ENCODE data around the gene POU2AF1.

The POU2AF1 gene

GRCh38 chr11:111336062-111336461 is 43.0 kb downstream of the POU2AF1 start:
- DNase-seq = no peak
- no peaks in the 10 kb centered on the region for H3K36me3 Mint-ChIP-seq (ENCODE audit: low read depth)
- H3K27ac Mint-ChIP-seq = no peak overlapping the region
- no peaks in the 10 kb centered on the region for H3K4me1 Mint-ChIP-seq (ENCODE audit: low read depth)
- peaks cover 3% of the 10 kb centered on the region for H3K27me3 Mint-ChIP-seq
- peaks cover 7% of the 10 kb centered on the region for H3K9me3 Mint-ChIP-seq
- H3K4me3 Mint-ChIP-seq = no peak overlapping the region

- Mint-ChIP-seq H3K36me3 (ENCODE audit: low read depth) (no peaks in the 10 kb centered on the region), H3K9me3 (peaks cover 7% of the 10 kb centered on the region), H3K27me3 (peaks cover 3% of the 10 kb centered on the region), H3K4me3 (no peak overlapping the region), H3K4me1 (ENCODE audit: low read depth) (no peaks in the 10 kb centered on the region), H3K27ac (no peak overlapping the region)
- no peak for DNase-seq
These were observed 43.5 kb downstream of the POU2AF1 start for GRCh38 chr11:111335549-111335948.

GRCh38 chr11:111334532-111335502 is 44.3 kb downstream of the POU2AF1 start:
- no peaks in the 10 kb centered on the region for H3K36me3 Mint-ChIP-seq (ENCODE audit: low read depth)
- H3K4me1 Mint-ChIP-seq (ENCODE audit: low read depth) = no peaks in the 10 kb centered on the region
- no peaks in the 10 kb centered on the region for H3K27me3 Mint-ChIP-seq
- peaks cover 4% of the 10 kb centered on the region for H3K9me3 Mint-ChIP-seq
- H3K27ac Mint-ChIP-seq = no peak overlapping the region
- DNase-seq = no peak
- H3K4me3 Mint-ChIP-seq = no peak overlapping the region

- no peaks in the 10 kb centered on the region for H3K36me3 Mint-ChIP-seq (ENCODE audit: low read depth)
- DNase-seq = no peak
- no peaks in the 10 kb centered on the region for H3K4me1 Mint-ChIP-seq (ENCODE audit: low read depth)
- no peaks in the 10 kb centered on the region for H3K27me3 Mint-ChIP-seq
- no peaks in the 10 kb centered on the region for H3K9me3 Mint-ChIP-seq
- no peak overlapping the region for H3K4me3 Mint-ChIP-seq
- H3K27ac Mint-ChIP-seq = no peak overlapping the region
These were observed 47.2 kb downstream of the POU2AF1 start for GRCh38 chr11:111331711-111332479.

- Mint-ChIP-seq H3K4me1 (ENCODE audit: low read depth) (no peaks in the 10 kb centered on the region), H3K36me3 (ENCODE audit: low read depth) (no peaks in the 10 kb centered on the region), H3K4me3 (no peak overlapping the region), H3K27me3 (no peaks in the 10 kb centered on the region), H3K9me3 (no peaks in the 10 kb centered on the region), H3K27ac (no peak overlapping the region)
- no peak for DNase-seq
These were observed 48.7 kb downstream of the POU2AF1 start for GRCh38 chr11:111330234-111330893.

- no peak overlapping the region for H3K4me3 Mint-ChIP-seq
- DNase-seq = no peak
- no peaks in the 10 kb centered on the region for H3K9me3 Mint-ChIP-seq
- no peak overlapping the region for H3K27ac Mint-ChIP-seq
- no peaks in the 10 kb centered on the region for H3K27me3 Mint-ChIP-seq
- no peaks in the 10 kb centered on the region for H3K4me1 Mint-ChIP-seq (ENCODE audit: low read depth)
- H3K36me3 Mint-ChIP-seq (ENCODE audit: low read depth) = no peaks in the 10 kb centered on the region
These were observed 49.5 kb downstream of the POU2AF1 start for GRCh38 chr11:111329306-111330204.

- H3K9me3 Mint-ChIP-seq = no peaks in the 10 kb centered on the region
These were observed 51.0 kb downstream of the POU2AF1 start for GRCh38 chr11:111327908-111328624.

GRCh38 chr11:111326824-111327223 is 52.3 kb downstream of the POU2AF1 start:
- no peaks in the 10 kb centered on the region for H3K9me3 Mint-ChIP-seq

More at GRCh38 chr11:111327908-111328624, 51.0 kb downstream of the POU2AF1 start:
- Mint-ChIP-seq H3K4me3 (no peak overlapping the region), H3K4me1 (ENCODE audit: low read depth) (no peaks in the 10 kb centered on the region), H3K36me3 (ENCODE audit: low read depth) (no peaks in the 10 kb centered on the region), H3K27ac (no peak overlapping the region), H3K27me3 (no peaks in the 10 kb centered on the region)
- no peak for DNase-seq

GRCh38 chr11:111325259-111325658 is 53.8 kb downstream of the POU2AF1 start:
- Mint-ChIP-seq H3K4me1 (ENCODE audit: low read depth) (no peaks in the 10 kb centered on the region), H3K27ac (no peak overlapping the region), H3K4me3 (no peak overlapping the region), H3K9me3 (no peaks in the 10 kb centered on the region), H3K36me3 (ENCODE audit: low read depth) (no peaks in the 10 kb centered on the region), H3K27me3 (no peaks in the 10 kb centered on the region)
- no peak for DNase-seq

More at GRCh38 chr11:111326824-111327223, 52.3 kb downstream of the POU2AF1 start:
- no peak for DNase-seq
- Mint-ChIP-seq H3K4me1 (ENCODE audit: low read depth) (no peaks in the 10 kb centered on the region), H3K27ac (no peak overlapping the region), H3K27me3 (no peaks in the 10 kb centered on the region), H3K36me3 (ENCODE audit: low read depth) (no peaks in the 10 kb centered on the region), H3K4me3 (no peak overlapping the region)

- no peaks in the 10 kb centered on the region for H3K36me3 Mint-ChIP-seq (ENCODE audit: low read depth)
- H3K4me3 Mint-ChIP-seq = no peak overlapping the region
- no peaks in the 10 kb centered on the region for H3K9me3 Mint-ChIP-seq
- no peak overlapping the region for H3K27ac Mint-ChIP-seq
- DNase-seq = no peak
- H3K4me1 Mint-ChIP-seq (ENCODE audit: low read depth) = no peaks in the 10 kb centered on the region
- H3K27me3 Mint-ChIP-seq = no peaks in the 10 kb centered on the region
These were observed 54.8 kb downstream of the POU2AF1 start for GRCh38 chr11:111324277-111324720.

- no peaks in the 10 kb centered on the region for H3K4me1 Mint-ChIP-seq (ENCODE audit: low read depth)
- H3K27ac Mint-ChIP-seq = no peak overlapping the region
- peaks cover 3% of the 10 kb centered on the region for H3K27me3 Mint-ChIP-seq
- H3K36me3 Mint-ChIP-seq (ENCODE audit: low read depth) = no peaks in the 10 kb centered on the region
- H3K9me3 Mint-ChIP-seq = no peaks in the 10 kb centered on the region
- H3K4me3 Mint-ChIP-seq = no peak overlapping the region
- DNase-seq = no peak
These were observed 56.5 kb downstream of the POU2AF1 start for GRCh38 chr11:111322534-111322933.

GRCh38 chr11:111320728-111321568 is 58.1 kb downstream of the POU2AF1 start:
- H3K4me3 Mint-ChIP-seq = no peak overlapping the region
- no peak overlapping the region for H3K27ac Mint-ChIP-seq
- DNase-seq = no peak
- H3K4me1 Mint-ChIP-seq (ENCODE audit: low read depth) = no peaks in the 10 kb centered on the region
- H3K9me3 Mint-ChIP-seq = no peaks in the 10 kb centered on the region
- no peaks in the 10 kb centered on the region for H3K36me3 Mint-ChIP-seq (ENCODE audit: low read depth)
- peaks cover 5% of the 10 kb centered on the region for H3K27me3 Mint-ChIP-seq

Measured in activated T-cell treated with anti-CD3 and anti-CD28 coated beads, Interleukin-2, amount 50 U/mL, for 24 hours (primary cell).